Activated B cell treated with CpG ODN at 0.5 μM for 24 hours (primary cell): ENCODE measurements around the gene TUBB4A. TPM values are rescaled to one million over a fixed set of nuclear protein-coding genes. Genes with fewer than 3 reads are reported as not detected.
A peak's percentile ranks its signal among the peaks of the same experiment; 100 is the strongest.

ENCODE experiments used
- ATAC-seq: fragments of 200-7000 bp; cut with Tn5 transposase; one replicate; pipeline ENCODE4 v1.10.0; 2021; ENCODE audit warnings: low read depth, mild to moderate bottlenecking, moderate library complexity
- CTCF ChIA-PET: fragments of 350-600 bp; sonication (Branson Sonifier 250); formaldehyde crosslinking; loops from one replicate; lab custom pipeline; 2021; ENCODE audit warnings: antibody characterized with exemption; lab: Charles Lee
- POLR2A ChIA-PET: fragments of 350-600 bp; sonication (Branson Sonifier 250); formaldehyde crosslinking; loops from one replicate; lab custom pipeline; 2021; ENCODE audit warnings: antibody characterized with exemption; lab: Charles Lee
- DNase-seq: peaks from one replicate; pipeline ENCODE4 v3.0.0; 2022
- H3K27ac Mint-ChIP-seq: one replicate; pipeline ENCODE4 v1.8.0; 2020; ENCODE audit warnings: mixed read lengths
- H3K27me3 Mint-ChIP-seq: one replicate; pipeline ENCODE4 v1.8.0; 2021; ENCODE audit warnings: mixed read lengths
- H3K36me3 Mint-ChIP-seq: one replicate; pipeline ENCODE4 v1.8.0; 2021; ENCODE audit warnings: low read depth, mixed read lengths
- H3K4me1 Mint-ChIP-seq: one replicate; pipeline ENCODE4 v1.8.0; 2021; ENCODE audit warnings: mixed read lengths
- H3K4me3 Mint-ChIP-seq: one replicate; pipeline ENCODE4 v1.8.0; 2020; ENCODE audit warnings: mild to moderate bottlenecking, mixed read lengths
- H3K9me3 Mint-ChIP-seq: one replicate; pipeline ENCODE4 v1.8.0; 2020; ENCODE audit warnings: mixed read lengths
- CTCF ChIP-seq: fragments of 200-600 bp; IDR thresholded peaks from one replicate; pipeline ENCODE4 v1.8.0; 2022; ENCODE audit warnings: antibody characterized with exemption, mild to moderate bottlenecking
- intact Hi-C: fragments of 100-400 bp; cut with micrococcal nuclease; formaldehyde crosslinking; loops from one replicate; pipeline ENCODE4 v1.15.1; 2024
- total RNA-seq: library from RNA; stranded (reverse); gene quantifications from 2 replicates; pipeline ENCODE4 v1.2.3, GENCODE V29; 2022

TUBB4A gene
- total RNA-seq, 1 donor from 2014 or later: 13.2 TPM

- ChIA-PET CTCF (interaction anchor here (1.3 to 1.4 kb wide), 2 partner anchors 15 to 21 kb away, joined by 4 to 5 read pairs; no protein-coding TSS in a partner anchor), POLR2A (interaction anchor here (0.6 to 3.1 kb wide), 12 partner anchors 9 to 679 kb away, joined by 3 to 36 read pairs (median 5); partner anchors contain the start of genes ALKBH7 and VAV1)
- peaks cover 72% of the 10 kb centered on the region for H3K4me1 Mint-ChIP-seq
- peaks cover 15% of the 10 kb centered on the region for H3K36me3 Mint-ChIP-seq
- peaks cover 5% of the 10 kb centered on the region for H3K9me3 Mint-ChIP-seq
- H3K4me3 Mint-ChIP-seq: peak overlapping the region; percentile 78
- DNase-seq (no peak), ATAC-seq (no peak)
- peak overlapping the region; percentile 68 for H3K27ac Mint-ChIP-seq
- no peak for TF ChIP-seq CTCF
- H3K27me3 Mint-ChIP-seq: peaks cover 9% of the 10 kb centered on the region
- intact Hi-C loops: no loop called here
Measured at GRCh38 chr19:6531163-6531955, 29.2 kb upstream of the TUBB4A start.

- CTCF ChIA-PET: interaction anchor here (1.3 kb wide), 1 partner anchor 14 kb away, joined by 5 read pairs; no protein-coding TSS in a partner anchor
- POLR2A ChIA-PET: interaction anchor here (0.6 to 3.1 kb wide), 13 partner anchors 8 to 680 kb away, joined by 3 to 36 read pairs (median 5); partner anchors contain the start of genes ALKBH7 and VAV1
- DNase-seq (peak; percentile 86), ATAC-seq (peak; percentile 29)
- TF ChIP-seq CTCF: no peak
- peak within 1 kb of the TSS; percentile 72 for H3K27ac Mint-ChIP-seq
- H3K36me3 Mint-ChIP-seq: peaks cover 11% of the 10 kb centered on the region
- peak within 1 kb of the TSS; percentile 78 for H3K4me3 Mint-ChIP-seq
- H3K9me3 Mint-ChIP-seq: no peaks in the 10 kb centered on the region
- intact Hi-C loops: loop anchor here (1.0 kb wide), 1 partner anchor 8 kb away; no protein-coding TSS in a partner anchor
- H3K4me1 Mint-ChIP-seq: peaks cover 64% of the 10 kb centered on the region
- H3K27me3 Mint-ChIP-seq: peaks cover 9% of the 10 kb centered on the region
Measured at GRCh38 chr19:6530386-6531162, 28.5 kb upstream of the TUBB4A start, which contains the start of gene TNFSF9. Gene TNFSF9, plus strand, starts transcription at chr19:6531026. Its CDS starts 11 bp downstream, at chr19:6531037.

DNA sequence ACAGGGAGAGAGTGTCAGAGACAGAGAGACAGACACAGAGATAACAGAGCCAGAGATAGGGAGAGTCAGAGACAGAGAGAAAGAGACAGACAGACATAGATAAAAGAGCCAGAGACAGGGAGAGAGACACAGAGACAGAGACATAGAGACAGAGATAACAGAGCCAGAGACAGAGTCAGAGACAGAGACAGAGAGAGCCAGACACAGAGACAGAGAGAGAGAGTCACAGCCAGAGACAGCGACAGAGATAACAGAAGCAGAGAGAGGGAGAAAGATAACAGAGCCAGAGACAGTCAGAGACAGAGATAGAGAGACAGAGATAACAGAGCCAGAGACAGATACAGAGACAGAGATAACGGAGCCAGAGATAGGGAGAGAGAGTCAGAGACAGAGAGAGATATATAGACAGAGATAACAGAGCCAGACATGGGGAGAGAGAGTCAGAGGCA, 27.9 kb upstream of the TUBB4A start:
- Mint-ChIP-seq H3K27ac (peak overlapping the region; percentile 36), H3K36me3 (peaks cover 11% of the 10 kb centered on the region), H3K4me1 (peaks cover 62% of the 10 kb centered on the region), H3K27me3 (peaks cover 9% of the 10 kb centered on the region), H3K4me3 (peak overlapping the region; percentile 78), H3K9me3 (no peaks in the 10 kb centered on the region)
- ChIA-PET CTCF (no interaction called here), POLR2A (interaction anchor here (0.9 to 3.1 kb wide), 4 partner anchors 8 to 242 kb away, joined by 3 to 36 read pairs (median 4); partner anchors contain the start of genes ALKBH7 and VAV1)
- no peak for TF ChIP-seq CTCF
- ATAC-seq (no peak), DNase-seq (no peak)
- intact Hi-C loops: loop anchor here (1.0 kb wide), 1 partner anchor 8 kb away; no protein-coding TSS in a partner anchor

GRCh38 chr19:6529351-6529750, 27.2 kb upstream of the TUBB4A start:
- no peak for ATAC-seq
- POLR2A ChIA-PET: interaction anchor here (1.2 to 1.8 kb wide), 2 partner anchors 11 to 61 kb away, joined by 4 to 21 read pairs; no protein-coding TSS in a partner anchor
- H3K36me3 Mint-ChIP-seq: peaks cover 6% of the 10 kb centered on the region
- no peak for DNase-seq
- no peaks in the 10 kb centered on the region for H3K9me3 Mint-ChIP-seq
- CTCF ChIA-PET: no interaction called here
- intact Hi-C loops: no loop called here
- peak overlapping the region; percentile 78 for H3K4me3 Mint-ChIP-seq
- no peak for TF ChIP-seq CTCF
- H3K4me1 Mint-ChIP-seq: peaks cover 62% of the 10 kb centered on the region
- H3K27me3 Mint-ChIP-seq: peaks cover 9% of the 10 kb centered on the region
- H3K27ac Mint-ChIP-seq: peak overlapping the region; percentile 38
